IMR-90 (cell line): ENCODE results near the gene NPAS3. TPM values are rescaled to one million over a fixed set of nuclear protein-coding genes. Genes with fewer than 3 reads are reported as not detected.

Source experiments
- ATAC-seq: fragments of 200-7000 bp; cut with Tn5 transposase; 2 replicates; pipeline ENCODE4 v1.9.1; 2020; ENCODE audit warnings: low read depth, mild to moderate bottlenecking, moderate library complexity
- BruUV-seq: library from RNA; stranded (reverse); fragments of 400-500 nt; replicated peaks from 2 replicates; lab custom pipeline; 2021; lab: Mats Ljungman, UMichigan
- CTCF ChIA-PET: fragments of 300-600 bp; formaldehyde crosslinking; extraction: SDS; loops from one replicate; lab custom pipeline; 2021; ENCODE audit warnings: antibody characterized with exemption; lab: Yijun Ruan, JAX
- POLR2A ChIA-PET: fragments of 300-600 bp; sonication (Branson Sonifier 250); formaldehyde crosslinking; loops from one replicate; lab custom pipeline; 2022; ENCODE audit warnings: antibody characterized with exemption; ENCODE audit not compliant: unreplicated experiment; lab: Charles Lee
- DNase-seq: peaks from one replicate; pipeline ENCODE4 v3.0.0; 2013
- H2AFZ ChIP-seq: replicated peaks from 2 replicates; pipeline ENCODE3; 2013; ENCODE audit warnings: low read length, mild to moderate bottlenecking; ENCODE audit not compliant: poor library complexity
- H2AK5ac ChIP-seq: 2 replicates; pipeline ENCODE4 v1.6.1; 2013; ENCODE audit warnings: low read depth, low read length, inconsistent platforms
- H2AK9ac ChIP-seq: replicated peaks from 2 replicates; pipeline ENCODE3; 2013; ENCODE audit warnings: mild to moderate bottlenecking, low read depth, low read length, moderate library complexity; ENCODE audit not compliant: poor library complexity
- H2BK120ac ChIP-seq: 2 replicates; pipeline ENCODE4 v1.6.1; 2013; ENCODE audit warnings: low read depth, low read length, inconsistent platforms
- H2BK15ac ChIP-seq: 3 replicates; pipeline ENCODE4 v1.6.1; 2013; ENCODE audit warnings: low read depth, low read length, inconsistent platforms
- H2BK20ac ChIP-seq: 2 replicates; pipeline ENCODE4 v1.6.1; 2013; ENCODE audit warnings: low read depth, mild to moderate bottlenecking, inconsistent platforms, low read length, moderate library complexity
- H2BK5ac ChIP-seq: 2 replicates; pipeline ENCODE4 v1.6.1; 2013; ENCODE audit warnings: mild to moderate bottlenecking, low read depth, low read length, inconsistent platforms; ENCODE audit not compliant: poor library complexity, severe bottlenecking
- H3K14ac ChIP-seq: replicated peaks from 2 replicates; pipeline ENCODE4 v1.6.1; 2013; ENCODE audit warnings: low read depth, low read length, inconsistent platforms
- H3K18ac ChIP-seq: 2 replicates; pipeline ENCODE4 v1.6.1; 2013; ENCODE audit warnings: low read depth, low read length, control low read depth
- H3K23ac ChIP-seq: 2 replicates; pipeline ENCODE4 v1.6.1; 2013; ENCODE audit warnings: low read depth, low read length, inconsistent platforms
- H3K27ac ChIP-seq: 2 replicates; pipeline ENCODE4 v1.5.1; 2013; ENCODE audit warnings: mild to moderate bottlenecking, control low read depth, low read length; ENCODE audit not compliant: insufficient read depth
- H3K27me3 ChIP-seq: 2 replicates; pipeline ENCODE4 v1.6.1; 2013; ENCODE audit warnings: low read length; ENCODE audit not compliant: control insufficient read depth, insufficient read depth
- H3K36me3 ChIP-seq: 2 replicates; pipeline ENCODE4 v1.6.1; 2013; ENCODE audit warnings: low read length, mixed read lengths; ENCODE audit not compliant: control insufficient read depth, insufficient read depth
- H3K4ac ChIP-seq: 2 replicates; pipeline ENCODE4 v1.6.1; 2013; ENCODE audit warnings: low read depth, low read length, inconsistent platforms
- H3K4me1 ChIP-seq: 2 replicates; pipeline ENCODE4 v1.6.1; 2013; ENCODE audit warnings: low read length, mixed read lengths; ENCODE audit not compliant: control insufficient read depth, insufficient read depth
- H3K4me2 ChIP-seq: 2 replicates; pipeline ENCODE4 v1.6.1; 2013; ENCODE audit warnings: low read depth, mild to moderate bottlenecking, control low read depth, low read length, moderate library complexity
- H3K4me3 ChIP-seq: 2 replicates; pipeline ENCODE4 v1.5.1; 2013; ENCODE audit warnings: low read depth, mild to moderate bottlenecking, control low read depth, low read length, moderate library complexity; ENCODE audit not compliant: insufficient read depth
- H3K56ac ChIP-seq: 2 replicates; pipeline ENCODE4 v1.6.1; 2013; ENCODE audit warnings: low read length, inconsistent platforms; ENCODE audit not compliant: insufficient read depth; ENCODE audit errors: extremely low read depth
- H3K79me1 ChIP-seq, 2 experiments: 2 replicates each; pipeline ENCODE4 v1.6.1; 2013; ENCODE audit warnings: low read length in 2 of 2, inconsistent platforms in 1 of 2, low read depth in 1 of 2
- H3K9ac ChIP-seq: 2 replicates; pipeline ENCODE4 v1.6.1; 2013; ENCODE audit warnings: low read depth, low read length, control low read depth
- H3K9me1 ChIP-seq: 2 replicates; pipeline ENCODE4 v1.6.1; 2013; ENCODE audit warnings: low read length, inconsistent platforms; ENCODE audit not compliant: insufficient read depth
- H3K9me3 ChIP-seq: 2 replicates; pipeline ENCODE4 v1.6.1; 2013; ENCODE audit warnings: low read length; ENCODE audit not compliant: control insufficient read depth, insufficient read depth
- H4K20me1 ChIP-seq: 2 replicates; pipeline ENCODE4 v1.6.1; 2013; ENCODE audit warnings: low read length, inconsistent platforms; ENCODE audit not compliant: insufficient read depth
- H4K5ac ChIP-seq: 2 replicates; pipeline ENCODE4 v1.6.1; 2013; ENCODE audit warnings: mild to moderate bottlenecking, low read depth, low read length, control low read depth
- H4K8ac ChIP-seq, 2 experiments: 2 replicates each; pipeline ENCODE4 v1.6.1; 2013; ENCODE audit warnings: low read depth in 2 of 2, low read length in 2 of 2, control low read depth in 1 of 2, inconsistent platforms in 1 of 2
- H4K91ac ChIP-seq: 2 replicates; pipeline ENCODE4 v1.6.1; 2013; ENCODE audit warnings: low read depth, low read length, inconsistent platforms; ENCODE audit not compliant: insufficient read depth
- BHLHE40 ChIP-seq: fragments of 150-350 bp; IDR thresholded peaks from 2 replicates; pipeline ENCODE4 v1.6.1; 2016; ENCODE audit warnings: mild to moderate bottlenecking, low read depth, low read length
- CHD1 ChIP-seq: IDR thresholded peaks from 2 replicates; pipeline ENCODE4 v1.6.1; 2012; ENCODE audit warnings: low read depth, low read length, improper control_type of control experiment
- CTCF ChIP-seq: conservative IDR thresholded peaks from 2 replicates; pipeline ENCODE4 v1.5.1; 2012; ENCODE audit warnings: mild to moderate bottlenecking, low read depth, low read length, improper control_type of control experiment
- ELK1 ChIP-seq: fragments of 150-350 bp; IDR thresholded peaks from 2 replicates; pipeline ENCODE4 v1.6.1; 2016; ENCODE audit warnings: low read depth, mild to moderate bottlenecking, low read length, moderate library complexity, borderline replicate concordance
- FOS ChIP-seq: fragments of 150-350 bp; IDR thresholded peaks from 2 replicates; pipeline ENCODE4 v1.6.1; 2016; ENCODE audit warnings: low read depth, low read length
- MAZ ChIP-seq: IDR thresholded peaks from 2 replicates; pipeline ENCODE4 v1.6.1; 2012; ENCODE audit warnings: low read depth, mild to moderate bottlenecking, low read length, improper control_type of control experiment, moderate library complexity, borderline replicate concordance
- NFE2L2 ChIP-seq: fragments of 150-350 bp; IDR thresholded peaks from 2 replicates; pipeline ENCODE4 v1.6.1; 2016; ENCODE audit warnings: low read depth, mild to moderate bottlenecking, low read length
- POLR2A ChIP-seq: IDR thresholded peaks from 2 replicates; pipeline ENCODE4 v1.6.1; 2012; ENCODE audit warnings: mild to moderate bottlenecking, low read depth, low read length
- RAD21 ChIP-seq: IDR thresholded peaks from 2 replicates; pipeline ENCODE4 v1.6.1; 2012; ENCODE audit warnings: low read length, improper control_type of control experiment
- RCOR1 ChIP-seq: IDR thresholded peaks from 2 replicates; pipeline ENCODE4 v1.6.1; 2012; ENCODE audit warnings: mild to moderate bottlenecking, low read length, improper control_type of control experiment; ENCODE audit not compliant: insufficient replicate concordance
- RFX5 ChIP-seq: IDR thresholded peaks from 2 replicates; pipeline ENCODE4 v1.8.0; 2012; ENCODE audit warnings: low read depth, mild to moderate bottlenecking, low read length, moderate library complexity
- SMC3 ChIP-seq: fragments of 150-350 bp; IDR thresholded peaks from 2 replicates; pipeline ENCODE4 v1.6.1; 2016; ENCODE audit warnings: low read depth, mild to moderate bottlenecking, antibody characterized with exemption, low read length, moderate library complexity
- USF2 ChIP-seq: fragments of 150-350 bp; IDR thresholded peaks from 2 replicates; pipeline ENCODE4 v1.6.1; 2017; ENCODE audit warnings: mild to moderate bottlenecking, antibody characterized with exemption, low read length, low read depth
- WGBS, 2 experiments: methylation state at CpG; one replicate each; pipeline versions ENCODE4 v1.1.5 to v1.1.7; 2013; ENCODE audit warnings: missing lambda C conversion rate in 2 of 2; ENCODE audit not compliant: insufficient read length in 1 of 2; ENCODE audit errors: extremely low coverage in 2 of 2; 5-methylcytosine and 5-hydroxymethylcytosine counted together
- dilution Hi-C: fragments of 300-500 bp; cut with HindIII; formaldehyde crosslinking; loops from one replicate; pipeline ENCODE4 v1.14.3; 2018; ENCODE audit warnings: low sequenced_read_pairs; ENCODE audit not compliant: unreplicated experiment
- in situ Hi-C: fragments of 300-500 bp; cut with MboI; formaldehyde crosslinking; loops from 3 replicates; pipeline ENCODE4 v1.14.3; 2019; ENCODE audit warnings: low sequenced_read_pairs, inconsistent platforms, mixed read lengths
- intact Hi-C: fragments of 100-400 bp; cut with micrococcal nuclease; formaldehyde crosslinking; loops from 2 replicates; pipeline ENCODE4 v1.10.0; 2022
- polyA plus RNA-seq, 3 experiments: library from polyadenylated mRNA; depleted of rRNA; stranded (reverse); fragments of >200 nt; gene quantifications; 2 replicates each; pipeline ENCODE4 v1.2.3, GENCODE V29; 2012; ENCODE audit warnings: low replicate concordance in 1 of 3
- total RNA-seq: library from RNA; depleted of rRNA; stranded (reverse); fragments of >200 nt; gene quantifications from 2 replicates; pipeline ENCODE4 v1.2.3, GENCODE V29; 2012

The NPAS3 gene
- total and polyA plus RNA-seq, 2 of the 4 experiments (the other 2 are of a cell fraction) = not detected

GRCh38 chr14:33414041-33414440, 475.4 kb downstream of the NPAS3 start:
- DNase-seq = no peak
- Histone ChIP-seq H3K27me3 (no peaks in the 10 kb centered on the region), H3K23ac (no peak overlapping the region), H3K9me3 (no peaks in the 10 kb centered on the region), H2BK15ac (no peak overlapping the region), H3K27ac (no peak overlapping the region), H2AK9ac (no peak overlapping the region), H2AFZ (no peak overlapping the region), H2BK120ac (no peak overlapping the region), H4K91ac (no peak overlapping the region), H3K9ac (no peak overlapping the region), H3K79me1 (no peaks in the 10 kb centered on the region), H3K4me3 (no peak overlapping the region), H4K5ac (no peak overlapping the region), H3K9me1 (no peaks in the 10 kb centered on the region), H3K4me2 (no peak overlapping the region), H2BK20ac (no peak overlapping the region), H3K56ac (no peak overlapping the region), H2BK5ac (no peak overlapping the region), H3K4ac (no peak overlapping the region), H3K36me3 (no peaks in the 10 kb centered on the region), H4K20me1 (no peaks in the 10 kb centered on the region), H3K14ac (no peak overlapping the region), H4K8ac (no peak overlapping the region), H3K18ac (no peak overlapping the region), H3K4me1 (no peaks in the 10 kb centered on the region), H2AK5ac (no peak overlapping the region)
- in situ Hi-C loops = no loop called here
- intact Hi-C loops = no loop called here
- TF ChIP-seq USF2 (no peak), BHLHE40 (no peak), RCOR1 (no peak), CHD1 (no peak), NFE2L2 (no peak), RFX5 (no peak), CTCF (no peak), ELK1 (no peak), MAZ (no peak), RAD21 (no peak), SMC3 (no peak), POLR2A (no peak), FOS (no peak)
- no CpG with 5 or more reads among the region's 3 CpGs for WGBS, 2 experiments
- dilution Hi-C loops = no loop called here
- CTCF ChIA-PET = interaction anchor here (0.6 kb wide), 2 partner anchors 395 to 672 kb away, joined by 3 to 4 read pairs; no protein-coding TSS in a partner anchor
- POLR2A ChIA-PET = no interaction called here
- no peak for ATAC-seq
- no TSS peak for BruUV-seq
